Right forelimb (tissue), 1 donor: Measurements from ENCODE around the gene AFAP1L2.

Experiments
- DNase-seq: peaks from one replicate; pipeline ENCODE4 v3.0.0-alpha.2; 2018

AFAP1L2 gene

GRCh38 chr10:114308531-114309363 lies 95.6 kb downstream of the AFAP1L2 start:
- DNase-seq, result no peak

- DNase-seq, result no peak
Observed at GRCh38 chr10:114307731-114308130, 96.6 kb downstream of the AFAP1L2 start.

DNA sequence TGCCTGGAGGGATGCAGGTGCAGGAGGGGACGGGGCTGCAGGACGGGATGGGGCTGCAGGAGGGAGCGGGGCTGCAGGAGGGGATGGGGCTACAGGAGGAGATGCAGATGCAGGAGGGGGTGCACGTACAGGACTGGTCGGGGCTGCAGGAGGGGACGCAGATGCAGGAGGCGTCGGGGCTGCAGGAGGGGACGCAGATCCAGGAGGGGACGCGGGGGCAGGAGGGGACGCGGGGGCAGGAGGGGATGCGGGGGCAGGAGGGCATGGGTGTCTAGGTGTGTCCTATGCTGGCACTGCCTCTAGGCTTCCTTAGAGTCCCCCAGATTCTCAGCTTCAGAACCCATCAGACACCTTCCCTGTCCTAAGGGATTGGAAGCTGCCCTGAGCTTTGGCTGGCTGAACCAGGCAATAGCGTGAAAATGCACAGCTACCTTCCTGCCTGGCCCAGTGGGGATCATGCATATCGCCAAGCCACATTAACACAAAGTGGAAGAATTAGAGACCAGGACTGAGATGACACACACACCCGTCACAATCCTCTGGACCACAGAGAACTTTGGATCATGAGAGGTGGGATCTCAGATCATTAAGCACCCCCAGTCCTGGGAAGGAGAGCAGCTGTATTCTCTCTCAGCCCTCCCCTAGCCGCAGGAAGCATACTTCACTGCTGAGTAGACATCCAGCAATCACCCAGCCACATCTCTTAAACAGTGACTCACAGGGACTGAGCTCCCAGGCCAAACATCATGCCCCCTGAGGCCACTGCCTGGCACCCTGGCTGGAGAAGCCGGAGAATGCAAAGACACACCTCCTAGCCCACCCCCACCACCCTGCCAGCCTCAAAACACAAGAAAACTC lies 98.0 kb downstream of the AFAP1L2 start:
- DNase-seq, result no peak

DNA sequence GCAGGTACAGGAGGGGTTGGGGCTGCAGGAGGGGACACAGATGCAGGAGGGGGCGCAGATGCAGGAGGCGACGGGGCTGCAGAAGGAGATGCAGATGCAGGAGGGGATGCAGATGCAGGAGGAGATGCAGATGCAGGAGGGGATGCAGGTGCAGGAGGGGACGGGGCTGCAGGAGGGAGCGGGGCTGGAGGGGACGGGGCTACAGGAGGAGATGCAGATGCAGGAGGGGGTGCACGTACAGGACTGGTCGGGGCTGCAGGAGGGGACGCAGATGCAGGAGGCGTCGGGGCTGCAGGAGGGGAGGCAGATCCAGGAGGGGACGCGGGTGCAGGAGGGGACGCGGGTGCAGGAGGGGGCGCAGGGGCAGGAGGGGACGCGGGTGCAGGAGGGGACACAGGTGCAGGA lies 98.8 kb downstream of the AFAP1L2 start:
- DNase-seq, result no peak

GRCh38 chr10:114304571-114305421 lies 99.5 kb downstream of the AFAP1L2 start:
- peak; percentile 70 for DNase-seq

- peak; percentile 87 for DNase-seq
Observed at GRCh38 chr10:114304017-114304570, 100.2 kb downstream of the AFAP1L2 start.

GRCh38 chr10:114303556-114303955 lies 100.7 kb downstream of the AFAP1L2 start:
- DNase-seq, result no peak

GRCh38 chr10:114301951-114302710 lies 102.2 kb downstream of the AFAP1L2 start:
- DNase-seq, result no peak

DNA sequence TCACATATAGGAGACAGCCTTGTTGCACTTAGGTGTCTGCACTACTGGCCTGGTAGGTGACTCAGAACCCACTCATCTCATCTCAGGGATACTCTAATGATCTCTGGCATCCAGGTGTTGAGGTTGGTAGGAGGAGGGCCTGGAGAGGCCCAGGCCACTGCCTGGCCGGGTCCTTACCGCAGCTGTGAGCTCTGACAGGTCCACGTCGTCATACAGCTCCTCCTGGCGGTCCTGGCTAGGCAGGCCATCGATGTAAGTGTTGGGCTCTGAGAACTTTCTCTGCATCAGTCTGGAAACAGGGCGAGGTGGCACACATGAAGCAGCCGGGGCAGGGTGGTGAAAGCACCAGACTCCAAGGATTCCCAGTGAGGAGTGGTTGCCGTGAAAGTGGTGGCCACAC lies 103.1 kb downstream of the AFAP1L2 start:
- DNase-seq, result no peak

- DNase-seq, result no peak
Observed at GRCh38 chr10:114300036-114300645, 104.2 kb downstream of the AFAP1L2 start.

DNA sequence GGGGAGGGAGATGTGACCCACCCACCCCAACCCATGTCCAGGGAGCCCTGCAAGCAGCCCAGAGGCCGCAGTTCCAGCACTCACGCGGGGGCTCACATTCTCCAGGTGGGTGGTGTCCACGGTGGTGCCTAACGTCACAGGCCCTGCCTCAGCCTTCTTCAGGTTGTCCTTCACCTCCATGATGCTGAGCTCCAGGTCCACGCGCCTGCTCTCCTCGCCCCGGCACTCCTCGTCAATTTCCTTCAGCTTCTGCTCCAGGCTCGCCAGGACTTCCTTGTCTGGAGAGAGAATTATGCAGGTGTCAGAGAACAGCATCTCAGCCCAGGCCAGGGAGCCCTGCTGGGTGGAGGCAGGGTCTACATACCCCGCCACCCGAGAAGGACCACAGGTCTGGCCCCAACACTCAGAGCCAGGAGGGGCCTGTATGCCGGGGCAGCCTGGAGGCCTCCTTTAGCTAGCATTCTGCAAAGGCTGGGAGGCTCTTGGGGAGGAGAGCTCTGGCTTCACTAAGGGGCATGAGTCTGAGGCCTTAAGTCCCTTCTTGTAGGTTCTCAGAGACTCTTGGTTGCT lies 107.1 kb downstream of the AFAP1L2 start:
- no peak for DNase-seq

DNA sequence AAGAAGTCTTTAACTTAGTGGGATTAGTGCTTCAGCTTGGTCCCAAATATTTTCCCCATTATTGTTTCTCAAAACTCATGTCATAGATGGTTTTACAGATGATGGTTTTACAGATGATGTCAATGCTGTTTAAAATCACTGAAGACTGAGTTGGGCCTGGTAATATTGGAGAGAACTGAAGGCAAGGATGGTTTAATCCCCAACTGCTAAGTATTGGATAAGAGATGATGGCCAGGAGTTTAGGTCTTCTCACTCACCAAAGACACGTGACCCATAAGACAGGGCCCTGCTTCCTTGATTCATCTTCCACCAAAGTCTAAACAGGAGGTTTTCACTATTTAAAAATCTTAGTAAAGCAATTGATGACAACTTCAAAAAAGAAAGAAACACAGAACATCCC lies 108.9 kb downstream of the AFAP1L2 start:
- no peak for DNase-seq

DNA sequence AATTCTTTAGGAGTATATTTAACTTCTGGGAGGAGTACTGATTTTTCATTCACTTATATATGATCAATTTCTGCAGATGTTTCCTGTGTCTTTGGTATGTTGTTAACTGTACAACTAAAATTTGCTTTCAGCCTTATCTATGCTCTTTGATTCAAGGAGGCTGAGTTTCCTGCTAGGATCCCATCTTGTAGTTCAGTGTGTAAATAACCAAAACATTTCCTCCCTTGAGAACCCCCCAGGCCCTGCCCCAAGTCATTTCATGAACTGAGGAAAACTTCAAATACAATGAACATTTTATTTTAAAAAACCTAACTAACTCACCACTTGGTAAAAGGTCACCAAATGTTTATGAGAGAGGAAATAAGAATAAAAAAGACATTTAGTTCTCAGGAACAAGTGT lies 109.8 kb downstream of the AFAP1L2 start:
- DNase-seq, result no peak

- no peak for DNase-seq
Observed at GRCh38 chr10:114293075-114293474, 111.2 kb downstream of the AFAP1L2 start.

DNA sequence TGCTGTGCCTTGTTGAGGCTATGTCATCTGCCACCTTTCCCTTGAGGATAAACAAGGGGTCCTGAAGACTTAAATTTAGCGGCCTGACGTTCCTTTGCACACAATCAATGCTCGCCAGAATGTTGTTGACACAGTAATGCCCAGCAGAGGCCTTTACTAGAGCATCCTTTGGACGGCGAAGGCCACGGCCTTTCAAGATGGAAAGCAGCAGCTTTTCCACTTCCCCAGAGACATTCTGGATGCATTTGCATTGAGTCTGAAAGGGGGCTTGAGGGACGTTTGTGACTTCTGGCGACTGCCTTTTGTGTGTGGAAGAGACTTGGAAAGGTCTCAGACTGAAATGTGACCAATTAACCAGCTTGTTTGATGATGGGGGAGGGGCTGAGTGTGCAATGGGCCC lies 112.8 kb downstream of the AFAP1L2 start:
- DNase-seq, result no peak

- no peak for DNase-seq
Observed at GRCh38 chr10:114291076-114291475, 113.2 kb downstream of the AFAP1L2 start.

DNA sequence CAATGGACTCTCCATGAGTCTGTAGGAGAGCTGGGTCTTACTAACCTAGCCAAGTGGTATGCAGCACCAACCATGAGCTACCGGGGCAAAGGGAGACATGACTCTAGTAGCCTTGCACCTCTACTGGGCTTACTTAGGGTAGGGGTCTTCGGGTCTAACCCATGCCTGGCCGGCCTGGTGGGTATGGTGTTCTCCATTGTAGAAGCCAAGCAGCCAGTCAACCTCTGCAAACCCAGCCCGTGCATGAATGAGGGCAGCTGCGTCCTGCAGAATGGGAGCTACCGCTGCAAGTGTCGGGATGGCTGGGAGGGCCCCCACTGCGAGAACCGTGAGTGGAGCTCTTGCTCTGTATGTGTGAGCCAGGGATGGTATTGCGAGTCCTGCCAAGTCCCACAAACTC lies 114.3 kb downstream of the AFAP1L2 start:
- DNase-seq, result no peak

- no peak for DNase-seq
Observed at GRCh38 chr10:114289096-114289436, 115.2 kb downstream of the AFAP1L2 start.

GRCh38 chr10:114288424-114289095 lies 115.7 kb downstream of the AFAP1L2 start:
- no peak for DNase-seq

DNA sequence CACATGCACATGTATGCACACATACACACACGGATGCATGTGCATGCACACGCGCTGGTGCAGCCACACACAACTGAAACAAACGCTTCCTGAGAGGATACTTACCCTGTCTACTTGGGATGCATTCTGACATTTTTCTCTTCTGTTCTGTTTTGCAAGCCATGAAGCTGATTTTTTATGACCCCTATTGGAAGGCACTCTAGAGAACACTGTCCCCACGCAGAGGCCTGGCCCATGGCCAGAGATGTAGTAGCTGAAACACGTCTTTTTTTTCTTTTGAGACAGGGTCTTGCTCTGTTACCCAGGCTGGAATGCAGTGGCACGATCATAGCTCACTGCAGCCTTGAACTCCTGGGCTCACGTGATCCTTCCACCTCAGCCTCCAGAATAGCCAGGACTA lies 117.4 kb downstream of the AFAP1L2 start:
- no peak for DNase-seq
